HepG2 (cell line): Measurements from ENCODE around the gene OR2B2. TPM values are rescaled to one million over a fixed set of nuclear protein-coding genes. Genes with fewer than 3 reads are reported as not detected.

Experiments
- ARNTL ChIP-seq: sonication (generic); formaldehyde crosslinking; IDR thresholded peaks from 2 replicates; pipeline ENCODE4 v1.4.0; 2020; ENCODE audit warnings: mild to moderate bottlenecking, missing genetic modification reagents
- CBFB ChIP-seq: sonication (generic); formaldehyde crosslinking; IDR thresholded peaks from 2 replicates; pipeline ENCODE4 v1.4.0; 2020; ENCODE audit warnings: missing genetic modification reagents
- JDP2 ChIP-seq: sonication (generic); formaldehyde crosslinking; IDR thresholded peaks from 2 replicates; pipeline ENCODE4 v1.8.1; 2022; ENCODE audit warnings: missing genetic modification reagents, borderline replicate concordance
- KDM2A ChIP-seq: sonication (generic); formaldehyde crosslinking; IDR thresholded peaks from 2 replicates; pipeline ENCODE4 v1.4.0; 2020; ENCODE audit warnings: low read depth, missing genetic modification reagents, borderline replicate concordance
- NCOA5 ChIP-seq: sonication (generic); formaldehyde crosslinking; IDR thresholded peaks from 2 replicates; pipeline ENCODE4 v1.4.0; 2020; ENCODE audit warnings: missing genetic modification reagents
- PAWR ChIP-seq: sonication (generic); formaldehyde crosslinking; IDR thresholded peaks from 2 replicates; pipeline ENCODE4 v1.4.0; 2020; ENCODE audit warnings: missing genetic modification reagents, mild to moderate bottlenecking, borderline replicate concordance
- RFXAP ChIP-seq: sonication (generic); formaldehyde crosslinking; IDR thresholded peaks from 2 replicates; pipeline ENCODE4 v1.4.0; 2020; ENCODE audit warnings: missing genetic modification reagents, borderline replicate concordance
- SNRNP70 ChIP-seq: fragments of 200-400 bp; formaldehyde crosslinking; IDR thresholded peaks from 2 replicates; pipeline ENCODE4 v1.6.1; 2017; ENCODE audit warnings: mild to moderate bottlenecking, low read depth, low read length, moderate library complexity
- SOX5 ChIP-seq: IDR thresholded peaks from 2 replicates; pipeline ENCODE4 v1.6.1; 2016; ENCODE audit warnings: borderline replicate concordance
- SOX6 ChIP-seq, 2 experiments: fragments of 450-650 bp in 1 of 2; sonication (generic) in 1 of 2; formaldehyde crosslinking in 1 of 2; IDR thresholded peaks; 2 replicates each; pipeline versions ENCODE4 v1.4.0 to v1.6.1; 2017 to 2020; ENCODE audit warnings: antibody characterized with exemption in 1 of 2, mild to moderate bottlenecking in 1 of 2, missing genetic modification reagents in 1 of 2
- ZBTB3 ChIP-seq: sonication (generic); formaldehyde crosslinking; IDR thresholded peaks from 2 replicates; pipeline ENCODE4 v1.4.0; 2020; ENCODE audit warnings: low read depth, mild to moderate bottlenecking, moderate library complexity, missing genetic modification reagents, borderline replicate concordance
- ZMYM4 ChIP-seq: sonication (generic); formaldehyde crosslinking; IDR thresholded peaks from 2 replicates; pipeline ENCODE4 v1.8.1; 2023; ENCODE audit warnings: mild to moderate bottlenecking, missing genetic modification reagents
- ZNF124 ChIP-seq: sonication (generic); formaldehyde crosslinking; IDR thresholded peaks from 2 replicates; pipeline ENCODE4 v1.4.0; 2020; ENCODE audit warnings: missing genetic modification reagents
- ZNF30 ChIP-seq: sonication (generic); formaldehyde crosslinking; IDR thresholded peaks from 2 replicates; pipeline ENCODE4 v1.5.0; 2020; ENCODE audit warnings: mild to moderate bottlenecking, missing genetic modification reagents
- ZNF615 ChIP-seq: sonication (generic); formaldehyde crosslinking; IDR thresholded peaks from 2 replicates; pipeline ENCODE4 v1.5.0; 2020; ENCODE audit warnings: mild to moderate bottlenecking, missing genetic modification reagents, borderline replicate concordance
- polyA plus RNA-seq, 8 experiments: library from polyadenylated mRNA; depleted of rRNA in 3 of 8; stranded (reverse) in 7 of 8; unstranded in 1 of 8; fragments of >200 nt; fragmentation: Illumina TruSeq in 4 of 8; extraction: Trizol in 4 of 8; gene quantifications; 2 replicates each; pipeline versions ENCODE4 v1.2.1 to v1.2.3, GENCODE V29; 2011 to 2016; ENCODE audit warnings: low read depth in 4 of 8, missing spikeins in 1 of 8, mixed read lengths in 1 of 8; ENCODE audit not compliant: insufficient read depth in 1 of 8
- total RNA-seq, 5 experiments: library from RNA; depleted of rRNA; stranded (reverse); fragments of >200 nt; fragmentation: Illumina TruSeq; extraction: Trizol; gene quantifications; 2 replicates each; pipeline ENCODE4 v1.2.3, GENCODE V29; 2016; ENCODE audit warnings: low read depth in 1 of 5
- TF ChIP-seq, protein P1 (sequence below): sonication (generic); formaldehyde crosslinking; IDR thresholded peaks from 2 replicates; pipeline ENCODE4 v1.8.1; 2023; ENCODE audit warnings: mild to moderate bottlenecking, moderate library complexity, missing genetic modification reagents
- TF ChIP-seq, protein P2 (sequence below): IDR thresholded peaks from 2 replicates; pipeline ENCODE4 v1.6.1; 2016; ENCODE audit warnings: low read depth, borderline replicate concordance
- TF ChIP-seq, protein P3 (sequence below): sonication (generic); formaldehyde crosslinking; IDR thresholded peaks from 2 replicates; pipeline ENCODE4 v1.4.0; 2020; ENCODE audit warnings: mild to moderate bottlenecking, low read depth, missing genetic modification reagents
- TF ChIP-seq, protein P4 (sequence below): sonication (generic); formaldehyde crosslinking; IDR thresholded peaks from 2 replicates; pipeline ENCODE4 v1.8.0; 2022; ENCODE audit warnings: mild to moderate bottlenecking, missing genetic modification reagents, moderate library complexity
- TF ChIP-seq, protein P5 (sequence below): sonication (generic); formaldehyde crosslinking; IDR thresholded peaks from 2 replicates; pipeline ENCODE4 v1.9.0; 2021; ENCODE audit warnings: missing genetic modification reagents, borderline replicate concordance

Gene OR2B2
- total and polyA plus RNA-seq, 2 of the 13 experiments (the other 11 are each of a cell fraction or from before 2014, with no cell fraction given), result not detected

DNA sequence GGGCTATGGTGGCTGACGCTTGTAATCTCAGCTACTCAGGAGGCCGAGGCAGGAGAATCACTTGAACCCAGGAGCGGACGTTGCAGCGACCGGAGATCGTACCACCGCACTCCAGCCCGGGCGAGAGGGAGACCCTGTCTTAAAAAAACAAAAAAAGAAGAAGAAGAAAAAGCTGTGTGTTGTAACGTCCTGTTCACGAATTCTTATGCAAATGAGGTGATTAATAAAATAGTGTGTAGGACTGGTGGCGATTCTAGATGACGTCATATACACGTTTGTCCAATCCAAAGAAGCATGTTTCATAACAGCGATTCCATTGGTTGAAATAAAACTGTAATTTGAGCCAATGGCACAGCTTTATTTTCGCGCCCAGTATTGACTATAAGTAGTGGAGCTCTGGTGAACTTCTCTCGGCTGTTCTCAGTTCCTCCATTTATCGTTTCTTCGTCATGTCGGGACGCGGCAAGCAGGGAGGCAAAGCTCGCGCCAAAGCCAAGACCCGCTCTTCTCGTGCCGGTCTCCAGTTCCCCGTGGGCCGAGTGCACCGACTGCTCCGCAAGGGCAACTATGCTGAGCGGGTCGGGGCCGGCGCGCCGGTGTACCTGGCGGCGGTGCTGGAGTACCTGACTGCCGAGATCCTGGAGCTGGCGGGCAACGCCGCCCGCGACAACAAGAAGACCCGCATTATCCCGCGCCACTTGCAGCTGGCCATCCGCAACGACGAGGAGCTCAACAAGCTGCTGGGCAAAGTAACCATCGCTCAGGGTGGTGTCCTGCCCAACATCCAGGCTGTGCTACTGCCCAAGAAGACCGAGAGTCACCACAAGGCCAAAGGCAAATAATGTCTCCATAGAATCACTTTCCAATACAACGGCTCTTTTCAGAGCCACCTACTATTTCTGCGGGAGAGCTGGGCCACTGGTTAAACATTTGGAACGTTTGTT, 47.0 kb downstream of the OR2B2 start (continued):
- TF ChIP-seq, protein P1, sequence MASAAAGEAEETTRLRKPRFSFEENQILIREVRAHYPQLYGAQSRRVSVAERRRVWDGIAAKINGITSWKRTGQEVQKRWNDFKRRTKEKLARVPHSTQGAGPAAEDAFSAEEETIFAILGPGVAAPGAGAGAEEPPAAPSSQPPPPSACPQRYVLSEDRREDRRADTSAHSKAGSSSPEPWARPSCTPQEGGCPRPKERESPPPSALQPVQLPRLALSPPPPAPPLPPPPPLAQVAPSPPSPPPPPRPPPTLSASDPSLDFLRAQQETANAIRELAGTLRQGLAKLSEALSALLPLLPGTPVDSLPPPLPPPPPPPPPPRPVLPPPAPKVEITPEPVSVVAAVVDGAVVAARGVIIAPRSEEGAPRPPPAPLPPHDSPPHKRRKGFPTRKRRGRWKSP (CRISPR knock-in tag), result peak; percentile 54; the same call in 1 of the 2 replicates
- no peak for TF ChIP-seq SOX6 (IDR thresholded peaks at IDR 0.05)
- 0 out of 2 replicates have a peak, but pooled peaks have one; percentile 14 for TF ChIP-seq SOX6 (CRISPR knock-in tag; IDR thresholded peaks at IDR 0.05)
- peak; percentile 49 for TF ChIP-seq KDM2A (CRISPR knock-in tag)
- no peak for TF ChIP-seq ZNF124 (CRISPR knock-in tag)
- TF ChIP-seq RFXAP (CRISPR knock-in tag), result 0 out of 2 replicates have a peak, but pooled peaks have one; percentile 13
- TF ChIP-seq ZNF30 (CRISPR knock-in tag), result no peak
- no peak for TF ChIP-seq SNRNP70
- TF ChIP-seq, protein P2, sequence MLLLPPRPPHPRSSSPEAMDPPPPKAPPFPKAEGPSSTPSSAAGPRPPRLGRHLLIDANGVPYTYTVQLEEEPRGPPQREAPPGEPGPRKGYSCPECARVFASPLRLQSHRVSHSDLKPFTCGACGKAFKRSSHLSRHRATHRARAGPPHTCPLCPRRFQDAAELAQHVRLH (CRISPR knock-in tag), result no peak
- no peak for TF ChIP-seq ZBTB3
- no peak for TF ChIP-seq SOX5
- TF ChIP-seq ZMYM4, result peak; percentile 96
- TF ChIP-seq ARNTL (CRISPR knock-in tag), result no peak
- no peak for TF ChIP-seq PAWR
- TF ChIP-seq, protein P3, sequence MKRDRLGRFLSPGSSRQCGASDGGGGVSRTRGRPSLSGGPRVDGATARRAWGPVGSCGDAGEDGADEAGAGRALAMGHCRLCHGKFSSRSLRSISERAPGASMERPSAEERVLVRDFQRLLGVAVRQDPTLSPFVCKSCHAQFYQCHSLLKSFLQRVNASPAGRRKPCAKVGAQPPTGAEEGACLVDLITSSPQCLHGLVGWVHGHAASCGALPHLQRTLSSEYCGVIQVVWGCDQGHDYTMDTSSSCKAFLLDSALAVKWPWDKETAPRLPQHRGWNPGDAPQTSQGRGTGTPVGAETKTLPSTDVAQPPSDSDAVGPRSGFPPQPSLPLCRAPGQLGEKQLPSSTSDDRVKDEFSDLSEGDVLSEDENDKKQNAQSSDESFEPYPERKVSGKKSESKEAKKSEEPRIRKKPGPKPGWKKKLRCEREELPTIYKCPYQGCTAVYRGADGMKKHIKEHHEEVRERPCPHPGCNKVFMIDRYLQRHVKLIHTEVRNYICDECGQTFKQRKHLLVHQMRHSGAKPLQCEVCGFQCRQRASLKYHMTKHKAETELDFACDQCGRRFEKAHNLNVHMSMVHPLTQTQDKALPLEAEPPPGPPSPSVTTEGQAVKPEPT, result no peak
- TF ChIP-seq JDP2, result no peak
- TF ChIP-seq ZNF615, result no peak
- TF ChIP-seq, protein P4, sequence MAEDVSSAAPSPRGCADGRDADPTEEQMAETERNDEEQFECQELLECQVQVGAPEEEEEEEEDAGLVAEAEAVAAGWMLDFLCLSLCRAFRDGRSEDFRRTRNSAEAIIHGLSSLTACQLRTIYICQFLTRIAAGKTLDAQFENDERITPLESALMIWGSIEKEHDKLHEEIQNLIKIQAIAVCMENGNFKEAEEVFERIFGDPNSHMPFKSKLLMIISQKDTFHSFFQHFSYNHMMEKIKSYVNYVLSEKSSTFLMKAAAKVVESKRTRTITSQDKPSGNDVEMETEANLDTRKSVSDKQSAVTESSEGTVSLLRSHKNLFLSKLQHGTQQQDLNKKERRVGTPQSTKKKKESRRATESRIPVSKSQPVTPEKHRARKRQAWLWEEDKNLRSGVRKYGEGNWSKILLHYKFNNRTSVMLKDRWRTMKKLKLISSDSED, result no peak
- no peak for TF ChIP-seq NCOA5 (CRISPR knock-in tag)
- TF ChIP-seq, protein P5, sequence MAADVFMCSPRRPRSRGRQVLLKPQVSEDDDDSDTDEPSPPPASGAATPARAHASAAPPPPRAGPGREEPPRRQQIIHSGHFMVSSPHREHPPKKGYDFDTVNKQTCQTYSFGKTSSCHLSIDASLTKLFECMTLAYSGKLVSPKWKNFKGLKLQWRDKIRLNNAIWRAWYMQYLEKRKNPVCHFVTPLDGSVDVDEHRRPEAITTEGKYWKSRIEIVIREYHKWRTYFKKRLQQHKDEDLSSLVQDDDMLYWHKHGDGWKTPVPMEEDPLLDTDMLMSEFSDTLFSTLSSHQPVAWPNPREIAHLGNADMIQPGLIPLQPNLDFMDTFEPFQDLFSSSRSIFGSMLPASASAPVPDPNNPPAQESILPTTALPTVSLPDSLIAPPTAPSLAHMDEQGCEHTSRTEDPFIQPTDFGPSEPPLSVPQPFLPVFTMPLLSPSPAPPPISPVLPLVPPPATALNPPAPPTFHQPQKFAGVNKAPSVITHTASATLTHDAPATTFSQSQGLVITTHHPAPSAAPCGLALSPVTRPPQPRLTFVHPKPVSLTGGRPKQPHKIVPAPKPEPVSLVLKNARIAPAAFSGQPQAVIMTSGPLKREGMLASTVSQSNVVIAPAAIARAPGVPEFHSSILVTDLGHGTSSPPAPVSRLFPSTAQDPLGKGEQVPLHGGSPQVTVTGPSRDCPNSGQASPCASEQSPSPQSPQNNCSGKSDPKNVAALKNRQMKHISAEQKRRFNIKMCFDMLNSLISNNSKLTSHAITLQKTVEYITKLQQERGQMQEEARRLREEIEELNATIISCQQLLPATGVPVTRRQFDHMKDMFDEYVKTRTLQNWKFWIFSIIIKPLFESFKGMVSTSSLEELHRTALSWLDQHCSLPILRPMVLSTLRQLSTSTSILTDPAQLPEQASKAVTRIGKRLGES (CRISPR knock-in tag), result no peak
- TF ChIP-seq CBFB, result no peak
